T-helper 2 cell treated with Interferon-gamma antibody and Interleukin-4, amounts not matched to agents 5 μg/mL and 100 μg/mL, for 36 hours (primary cell): ENCODE measurements around the gene MOSMO.

Experiments
- DNase-seq: peaks from one replicate; pipeline ENCODE4 v3.0.0; 2021; ENCODE audit warnings: low spot score
- H3K27ac Mint-ChIP-seq: one replicate; pipeline ENCODE4 v1.8.0; 2021; ENCODE audit warnings: mild to moderate bottlenecking, mixed read lengths
- H3K27me3 Mint-ChIP-seq: one replicate; pipeline ENCODE4 v1.8.0; 2021; ENCODE audit warnings: low read depth, mixed read lengths
- H3K36me3 Mint-ChIP-seq: one replicate; pipeline ENCODE4 v1.8.0; 2021; ENCODE audit warnings: low read depth, mixed read lengths
- H3K4me1 Mint-ChIP-seq: one replicate; pipeline ENCODE4 v1.8.0; 2021; ENCODE audit warnings: low read depth, mixed read lengths
- H3K4me3 Mint-ChIP-seq: one replicate; pipeline ENCODE4 v1.8.0; 2022; ENCODE audit warnings: mild to moderate bottlenecking, moderate library complexity, mixed read lengths
- H3K9me3 Mint-ChIP-seq: one replicate; pipeline ENCODE4 v1.8.0; 2021; ENCODE audit warnings: mixed read lengths

MOSMO gene

GRCh38 chr16:22075043-22075757 is 67.3 kb downstream of the MOSMO start:
- H3K27ac Mint-ChIP-seq: no peak overlapping the region
- H3K36me3 Mint-ChIP-seq: peaks cover 1% of the 10 kb centered on the region
- no peak for DNase-seq
- H3K4me3 Mint-ChIP-seq: no peak overlapping the region
- H3K9me3 Mint-ChIP-seq: no peaks in the 10 kb centered on the region
- no peaks in the 10 kb centered on the region for H3K4me1 Mint-ChIP-seq
- no peaks in the 10 kb centered on the region for H3K27me3 Mint-ChIP-seq

DNA sequence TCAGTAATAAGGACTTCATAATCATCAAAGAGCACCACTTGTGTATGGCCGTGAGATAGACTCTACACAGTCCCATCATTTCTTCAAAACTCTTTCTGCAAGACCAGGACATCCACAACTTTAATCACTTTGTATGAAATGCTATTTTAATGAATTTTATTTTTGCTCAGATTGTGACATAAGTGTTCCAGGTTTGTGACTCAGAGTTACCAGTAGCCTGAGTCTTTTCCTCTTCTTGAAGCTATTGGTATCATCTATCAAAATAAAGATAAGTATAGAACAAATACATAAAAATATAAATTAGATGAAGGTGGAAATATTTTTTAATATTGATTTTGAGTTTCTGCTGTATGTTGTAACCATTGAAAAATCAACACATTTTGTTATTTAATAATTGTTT is 67.9 kb downstream of the MOSMO start:
- Mint-ChIP-seq H3K36me3 (peaks cover 1% of the 10 kb centered on the region), H3K9me3 (no peaks in the 10 kb centered on the region), H3K27ac (no peak overlapping the region)

GRCh38 chr16:22077700-22078313 is 69.9 kb downstream of the MOSMO start:
- H3K36me3 Mint-ChIP-seq: peaks cover 1% of the 10 kb centered on the region

More for the DNA sequence above, 67.9 kb downstream of the MOSMO start:
- Mint-ChIP-seq H3K27me3 (no peaks in the 10 kb centered on the region), H3K4me3 (no peak overlapping the region), H3K4me1 (no peaks in the 10 kb centered on the region)
- DNase-seq: no peak

DNA sequence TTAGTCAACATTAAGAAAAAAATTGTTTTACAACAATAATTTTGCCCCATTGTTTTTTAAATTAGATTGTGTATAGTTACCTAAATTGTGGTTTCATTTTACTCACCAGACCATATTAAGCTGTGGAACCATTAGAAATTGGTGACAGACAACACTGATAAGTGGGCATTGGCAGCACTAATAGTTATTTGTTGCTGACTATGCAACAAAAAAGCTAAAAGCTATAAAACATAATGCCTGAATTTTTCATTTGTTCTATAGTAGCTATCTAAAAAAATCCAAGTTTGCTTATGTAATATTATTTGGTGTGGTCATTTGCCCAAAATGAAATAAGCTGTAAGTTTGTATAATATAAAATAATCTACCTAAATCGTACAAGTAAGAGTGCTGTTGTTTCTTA is 70.7 kb downstream of the MOSMO start:
- H3K27me3 Mint-ChIP-seq: no peaks in the 10 kb centered on the region
- H3K36me3 Mint-ChIP-seq: peaks cover 1% of the 10 kb centered on the region
- H3K27ac Mint-ChIP-seq: no peak overlapping the region
- no peaks in the 10 kb centered on the region for H3K4me1 Mint-ChIP-seq
- H3K4me3 Mint-ChIP-seq: no peak overlapping the region
- DNase-seq: no peak
- H3K9me3 Mint-ChIP-seq: no peaks in the 10 kb centered on the region

More at GRCh38 chr16:22077700-22078313, 69.9 kb downstream of the MOSMO start:
- no peaks in the 10 kb centered on the region for H3K27me3 Mint-ChIP-seq
- no peaks in the 10 kb centered on the region for H3K9me3 Mint-ChIP-seq
- no peak overlapping the region for H3K4me3 Mint-ChIP-seq
- H3K4me1 Mint-ChIP-seq: no peaks in the 10 kb centered on the region
- peak; percentile 54 for DNase-seq
- no peak overlapping the region for H3K27ac Mint-ChIP-seq

DNA sequence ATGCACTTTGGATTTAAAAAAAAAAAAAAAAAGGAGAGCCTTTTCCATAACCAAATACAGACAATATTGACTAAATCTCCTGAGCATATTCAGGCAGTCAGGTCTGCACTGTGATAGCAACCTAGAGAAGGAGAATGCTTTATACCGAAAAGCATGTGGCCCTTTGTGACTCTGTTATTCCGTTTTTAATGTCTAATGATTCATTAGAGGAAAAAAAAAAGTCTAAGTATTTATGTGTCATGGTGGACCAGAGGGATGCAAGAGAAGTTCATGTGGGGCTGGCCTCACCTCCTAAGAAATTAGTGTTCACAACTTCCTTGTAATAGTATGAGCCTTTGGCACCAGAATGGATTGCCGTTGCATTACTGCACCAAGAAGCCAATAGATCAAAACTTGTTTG is 73.1 kb downstream of the MOSMO start:
- H3K4me1 Mint-ChIP-seq: no peaks in the 10 kb centered on the region
- H3K27me3 Mint-ChIP-seq: no peaks in the 10 kb centered on the region
- H3K4me3 Mint-ChIP-seq: no peak overlapping the region
- no peaks in the 10 kb centered on the region for H3K9me3 Mint-ChIP-seq
- no peak for DNase-seq
- H3K27ac Mint-ChIP-seq: no peak overlapping the region
- peaks cover 3% of the 10 kb centered on the region for H3K36me3 Mint-ChIP-seq

DNA sequence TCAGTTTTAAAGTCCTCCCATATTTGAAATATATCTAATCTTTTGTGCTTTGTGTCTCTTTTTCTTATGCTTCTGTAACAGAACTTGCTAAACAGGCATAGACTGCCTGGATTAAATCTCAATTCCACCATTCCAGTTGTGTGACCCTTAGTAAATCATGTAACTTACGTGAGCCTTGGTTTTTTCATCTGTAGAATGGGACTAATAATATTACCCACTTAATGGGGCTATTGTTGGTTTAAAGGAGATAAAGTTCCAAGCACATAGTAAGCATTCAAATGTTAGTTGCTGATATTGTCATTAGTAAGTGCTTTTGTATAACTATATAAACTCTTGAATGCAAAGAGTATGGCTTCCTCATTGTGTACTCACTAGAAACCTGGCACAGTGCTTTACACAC is 78.5 kb downstream of the MOSMO start:
- no peaks in the 10 kb centered on the region for H3K9me3 Mint-ChIP-seq
- peaks cover 5% of the 10 kb centered on the region for H3K36me3 Mint-ChIP-seq
- DNase-seq: no peak
- no peaks in the 10 kb centered on the region for H3K4me1 Mint-ChIP-seq
- no peak overlapping the region for H3K4me3 Mint-ChIP-seq
- no peak overlapping the region for H3K27ac Mint-ChIP-seq
- H3K27me3 Mint-ChIP-seq: no peaks in the 10 kb centered on the region

- DNase-seq: no peak
- Mint-ChIP-seq H3K4me3 (no peak overlapping the region), H3K27me3 (peaks cover 3% of the 10 kb centered on the region), H3K9me3 (no peaks in the 10 kb centered on the region), H3K36me3 (peaks cover 5% of the 10 kb centered on the region), H3K4me1 (no peaks in the 10 kb centered on the region), H3K27ac (no peak overlapping the region)
Measured at GRCh38 chr16:22088642-22089041, 80.7 kb downstream of the MOSMO start.

- no peaks in the 10 kb centered on the region for H3K9me3 Mint-ChIP-seq
- H3K4me3 Mint-ChIP-seq: no peak overlapping the region
- no peak for DNase-seq
- H3K4me1 Mint-ChIP-seq: no peaks in the 10 kb centered on the region
- H3K27ac Mint-ChIP-seq: no peak overlapping the region
- H3K36me3 Mint-ChIP-seq: peaks cover 5% of the 10 kb centered on the region
- H3K27me3 Mint-ChIP-seq: peaks cover 4% of the 10 kb centered on the region
Measured at GRCh38 chr16:22089910-22090309, 82.0 kb downstream of the MOSMO start.

DNA sequence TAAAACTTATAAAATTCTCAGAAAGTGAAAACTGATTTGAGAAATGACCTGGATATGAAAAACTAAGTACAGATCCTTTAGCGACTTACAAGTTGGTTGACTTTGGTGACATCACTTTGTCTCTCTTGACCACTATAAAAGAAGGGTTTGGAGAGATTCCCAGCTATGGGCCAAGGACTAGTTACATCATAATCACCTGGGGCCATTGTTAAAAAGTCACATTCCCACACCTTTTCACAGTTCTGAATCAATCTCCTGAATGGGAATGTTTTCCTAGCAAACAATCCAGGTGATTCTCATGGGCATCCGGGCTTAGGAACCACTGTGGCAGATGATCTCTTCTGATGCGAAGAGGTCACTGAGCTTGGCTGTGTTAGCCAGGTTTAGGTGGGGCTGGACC is 83.8 kb downstream of the MOSMO start:
- no peaks in the 10 kb centered on the region for H3K36me3 Mint-ChIP-seq
- H3K27ac Mint-ChIP-seq: no peak overlapping the region
- no peak for DNase-seq
- H3K4me3 Mint-ChIP-seq: no peak overlapping the region
- H3K4me1 Mint-ChIP-seq: no peaks in the 10 kb centered on the region
- no peaks in the 10 kb centered on the region for H3K9me3 Mint-ChIP-seq
- peaks cover 17% of the 10 kb centered on the region for H3K27me3 Mint-ChIP-seq

- DNase-seq: no peak
- peaks cover 18% of the 10 kb centered on the region for H3K27me3 Mint-ChIP-seq
- H3K9me3 Mint-ChIP-seq: no peaks in the 10 kb centered on the region
- no peaks in the 10 kb centered on the region for H3K36me3 Mint-ChIP-seq
- no peak within 1 kb of the TSS for H3K4me3 Mint-ChIP-seq
- H3K27ac Mint-ChIP-seq: no peak within 1 kb of the TSS
- no peaks in the 10 kb centered on the region for H3K4me1 Mint-ChIP-seq
Measured at GRCh38 chr16:22092143-22092933, 84.4 kb downstream of the MOSMO start, which contains the start of gene VWA3A. TSS of gene VWA3A (plus strand) at chr16:22092541. CDS start at chr16:22092638, 97 bp downstream.

- H3K4me3 Mint-ChIP-seq: no peak overlapping the region
- no peaks in the 10 kb centered on the region for H3K36me3 Mint-ChIP-seq
- H3K4me1 Mint-ChIP-seq: no peaks in the 10 kb centered on the region
- H3K27ac Mint-ChIP-seq: no peak overlapping the region
- no peak for DNase-seq
- H3K27me3 Mint-ChIP-seq: peaks cover 28% of the 10 kb centered on the region
- no peaks in the 10 kb centered on the region for H3K9me3 Mint-ChIP-seq
Measured at GRCh38 chr16:22093331-22093730, 85.4 kb downstream of the MOSMO start.

DNA sequence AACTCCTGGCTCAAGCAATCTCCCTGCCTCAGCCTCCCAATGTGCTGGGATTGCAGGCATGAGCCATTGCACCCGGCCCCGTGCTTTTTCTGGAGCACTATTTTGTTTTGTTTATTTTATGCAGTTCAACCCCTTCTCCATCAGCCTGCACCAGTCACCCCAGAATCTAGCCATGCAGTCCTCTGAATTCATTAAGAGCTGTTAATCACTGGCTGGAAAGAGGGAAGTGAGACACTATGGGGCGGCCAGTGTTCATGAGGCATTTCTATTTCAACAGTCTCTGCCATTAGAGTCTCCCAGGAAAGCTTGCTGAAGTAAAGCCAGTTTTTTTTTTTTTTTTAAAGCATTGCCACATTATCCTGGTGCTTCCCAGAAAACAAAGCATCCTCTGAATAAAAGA is 86.1 kb downstream of the MOSMO start:
- no peaks in the 10 kb centered on the region for H3K4me1 Mint-ChIP-seq
- peaks cover 30% of the 10 kb centered on the region for H3K27me3 Mint-ChIP-seq
- H3K4me3 Mint-ChIP-seq: no peak overlapping the region
- H3K27ac Mint-ChIP-seq: no peak overlapping the region
- no peak for DNase-seq
- no peaks in the 10 kb centered on the region for H3K36me3 Mint-ChIP-seq
- no peaks in the 10 kb centered on the region for H3K9me3 Mint-ChIP-seq

DNA sequence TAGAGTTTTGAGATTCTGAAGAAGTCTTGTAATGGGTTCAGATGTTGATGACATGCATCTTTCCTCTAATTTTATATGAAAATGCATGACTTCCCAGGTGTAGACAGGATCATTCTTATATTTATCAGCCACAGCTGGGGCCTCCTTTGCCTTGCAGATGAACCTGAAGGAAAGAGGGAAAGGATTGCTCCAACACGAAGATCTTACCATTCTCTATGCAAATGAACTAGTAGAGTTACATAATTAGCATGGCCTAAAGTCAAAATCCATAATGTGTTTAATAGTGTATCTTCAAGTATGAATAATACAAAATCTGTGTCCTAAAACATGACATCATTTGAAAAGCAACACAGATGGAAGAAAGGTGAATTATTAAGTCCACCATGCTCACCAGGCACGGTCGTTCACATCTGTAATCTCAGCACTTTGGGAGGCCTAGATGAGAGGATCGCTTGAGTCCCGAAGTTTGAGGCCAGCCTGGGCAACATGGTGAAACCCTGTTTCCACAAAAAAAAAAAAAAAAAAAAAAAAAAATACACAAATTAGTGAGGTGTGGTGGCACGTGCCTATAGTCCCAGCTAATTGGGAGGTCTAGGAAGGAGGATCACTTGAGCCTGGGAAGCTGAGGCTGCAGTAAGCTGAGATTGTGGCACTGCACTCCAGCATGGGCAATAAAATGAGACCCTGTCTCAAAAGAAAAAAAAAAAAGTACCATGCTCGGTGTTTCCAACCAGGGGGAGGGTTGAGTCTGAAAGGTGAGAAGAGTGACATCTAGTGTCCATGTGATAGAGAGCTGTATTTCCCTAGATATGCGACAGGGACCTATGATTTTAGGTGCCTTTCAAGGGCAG is 90.7 kb downstream of the MOSMO start:
- Mint-ChIP-seq H3K27me3 (peaks cover 30% of the 10 kb centered on the region), H3K4me3 (no peak overlapping the region), H3K36me3 (no peaks in the 10 kb centered on the region), H3K9me3 (no peaks in the 10 kb centered on the region), H3K27ac (no peak overlapping the region), H3K4me1 (peaks cover 2% of the 10 kb centered on the region)
- DNase-seq: no peak
